ENCODE results near the gene TNS1.

TNS1 gene

DNA sequence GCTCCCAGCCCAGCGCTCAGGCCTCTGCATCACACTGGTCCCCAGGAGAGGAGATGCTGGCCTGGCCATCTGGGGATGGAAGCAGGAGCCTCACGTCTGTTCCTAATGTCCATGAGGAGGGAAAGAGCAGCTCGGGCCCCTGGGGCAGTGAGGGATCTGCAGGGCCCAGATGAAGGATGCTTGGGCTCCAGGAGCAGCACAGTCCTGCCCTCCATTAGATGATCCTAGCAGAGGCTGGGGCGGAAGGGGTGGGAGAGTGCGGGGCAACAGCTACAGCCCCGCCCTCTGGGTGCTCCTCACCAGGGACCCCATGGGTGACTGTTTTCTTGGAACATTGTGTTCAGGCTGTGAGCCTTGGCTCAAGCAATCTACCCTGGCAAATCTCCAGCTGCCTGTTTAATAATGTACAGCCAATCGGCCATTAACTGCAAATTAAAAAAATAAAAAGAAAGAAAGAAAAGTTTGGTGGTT is 49.7 kb downstream of the TNS1 start:
- intact Hi-C loops (cut with micrococcal nuclease): no loop called here
- no peak overlapping the region for H3K27ac Mint-ChIP-seq
- H3K4me1 Mint-ChIP-seq (ENCODE audit: low read depth): peaks cover 9% of the 10 kb centered on the region
- H3K9me3 Mint-ChIP-seq: no peaks in the 10 kb centered on the region
- no peak overlapping the region for H3K4me3 Mint-ChIP-seq
- peaks cover 18% of the 10 kb centered on the region for H3K27me3 Mint-ChIP-seq
- no peaks in the 10 kb centered on the region for H3K36me3 Mint-ChIP-seq (ENCODE audit: low read depth)

DNA sequence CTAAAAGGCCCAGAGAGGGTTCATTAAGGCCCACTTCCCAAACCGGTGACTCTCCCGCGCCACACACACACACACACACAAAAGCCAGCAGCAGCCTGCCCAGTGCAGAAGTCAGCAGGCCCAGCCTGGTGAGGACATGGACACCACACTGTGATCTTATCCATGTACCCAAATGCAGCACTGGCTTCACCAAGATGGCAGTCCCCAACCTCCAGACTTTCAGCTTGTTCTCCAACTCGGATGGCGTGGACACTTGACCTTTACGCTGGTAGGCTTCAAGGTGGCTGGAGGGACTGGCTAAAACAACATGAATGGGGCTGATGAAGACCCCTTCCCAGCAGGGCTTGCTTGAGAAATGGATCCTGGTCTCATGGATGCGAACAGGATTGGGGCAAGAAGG is 50.4 kb downstream of the TNS1 start:
- H3K4me3 Mint-ChIP-seq: no peak overlapping the region
- no peak overlapping the region for H3K27ac Mint-ChIP-seq
- intact Hi-C loops (cut with micrococcal nuclease): no loop called here
- H3K27me3 Mint-ChIP-seq: peaks cover 21% of the 10 kb centered on the region
- H3K4me1 Mint-ChIP-seq (ENCODE audit: low read depth): peaks cover 11% of the 10 kb centered on the region
- no peaks in the 10 kb centered on the region for H3K36me3 Mint-ChIP-seq (ENCODE audit: low read depth)
- no peaks in the 10 kb centered on the region for H3K9me3 Mint-ChIP-seq

DNA sequence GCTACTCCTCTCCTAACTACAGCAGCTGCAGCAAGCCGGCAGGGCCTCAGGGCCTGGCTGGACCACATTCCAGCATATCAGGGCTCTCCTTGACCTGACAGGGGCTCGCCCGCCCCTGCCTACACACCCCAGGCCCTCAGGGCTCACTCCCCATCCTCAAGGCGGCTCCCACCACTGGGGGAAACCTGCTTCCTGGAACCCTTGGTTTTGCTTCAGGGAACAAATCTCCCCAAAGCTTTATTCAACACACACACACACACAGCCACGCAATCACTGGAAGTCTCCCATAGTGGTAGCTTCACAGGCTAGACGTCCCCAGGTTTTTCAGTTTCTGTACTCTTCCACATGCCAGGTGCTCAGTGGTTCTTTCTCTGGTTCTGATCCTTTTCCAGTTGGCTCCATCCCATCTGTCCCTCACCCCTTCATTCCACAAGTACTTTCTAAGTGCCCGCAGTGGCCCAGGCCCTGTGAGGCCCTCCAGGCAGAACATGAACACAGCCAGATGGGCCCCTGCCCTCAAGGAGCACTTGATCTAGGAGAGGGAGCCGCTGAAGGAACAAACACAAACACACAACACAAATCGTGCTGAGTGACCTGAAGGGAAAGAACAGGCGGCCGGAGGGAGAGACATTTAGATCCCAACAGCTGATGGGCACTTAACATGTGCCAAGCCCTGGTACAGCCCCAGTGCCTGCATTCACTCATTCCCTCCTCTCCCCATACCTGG is 51.1 kb downstream of the TNS1 start:
- peaks cover 26% of the 10 kb centered on the region for H3K27me3 Mint-ChIP-seq
- no peaks in the 10 kb centered on the region for H3K9me3 Mint-ChIP-seq
- H3K36me3 Mint-ChIP-seq (ENCODE audit: low read depth): no peaks in the 10 kb centered on the region
- peaks cover 15% of the 10 kb centered on the region for H3K4me1 Mint-ChIP-seq (ENCODE audit: low read depth)
- no peak overlapping the region for H3K4me3 Mint-ChIP-seq
- H3K27ac Mint-ChIP-seq: no peak overlapping the region
- intact Hi-C loops (cut with micrococcal nuclease): no loop called here

DNA sequence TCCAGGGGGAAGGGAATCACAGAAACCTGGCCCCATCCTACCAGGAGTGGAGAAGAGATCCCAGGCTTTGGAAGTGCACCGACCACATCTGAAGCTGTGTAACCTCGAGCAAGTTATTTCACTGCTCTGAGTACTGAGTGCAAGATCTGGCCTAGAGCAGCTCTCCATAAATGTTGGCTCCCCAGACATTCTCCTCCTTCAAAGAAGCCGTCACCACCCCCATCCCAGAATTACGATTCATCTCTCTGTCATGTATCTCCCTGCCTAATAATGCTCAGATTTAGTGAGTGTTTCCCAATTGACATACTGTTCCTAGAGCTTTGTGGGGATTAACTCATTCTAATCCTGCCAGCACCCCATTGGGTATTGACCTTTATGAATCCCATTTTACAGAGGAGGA is 51.7 kb downstream of the TNS1 start:
- no peak overlapping the region for H3K27ac Mint-ChIP-seq
- H3K9me3 Mint-ChIP-seq: no peaks in the 10 kb centered on the region
- no peak overlapping the region for H3K4me3 Mint-ChIP-seq
- peaks cover 15% of the 10 kb centered on the region for H3K4me1 Mint-ChIP-seq (ENCODE audit: low read depth)
- intact Hi-C loops (cut with micrococcal nuclease): no loop called here
- H3K36me3 Mint-ChIP-seq (ENCODE audit: low read depth): no peaks in the 10 kb centered on the region
- H3K27me3 Mint-ChIP-seq: peaks cover 26% of the 10 kb centered on the region

DNA sequence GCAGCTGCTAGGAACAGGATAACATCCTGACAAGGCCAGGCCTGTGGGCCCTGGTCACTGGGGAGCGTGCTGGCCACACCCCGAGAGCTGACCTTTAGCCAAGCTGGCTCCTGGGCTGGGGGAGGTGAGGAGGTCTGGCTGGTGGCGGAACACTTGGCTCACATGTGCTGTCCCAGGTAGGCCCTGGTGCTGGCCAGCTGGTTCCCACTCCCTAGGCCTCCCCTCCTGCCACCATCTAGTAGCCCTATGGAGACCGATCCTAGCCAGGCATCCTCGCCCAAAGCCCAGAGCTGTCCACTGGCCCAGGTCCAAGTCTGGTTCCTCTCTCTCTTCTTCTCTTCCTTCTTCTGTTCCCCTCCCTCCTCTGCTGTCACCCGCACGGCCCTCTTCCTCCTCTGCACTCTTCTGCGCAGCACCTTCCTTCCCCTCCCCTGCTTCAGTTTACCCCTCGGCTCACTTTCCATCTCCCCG is 52.4 kb downstream of the TNS1 start:
- Mint-ChIP-seq H3K36me3 (ENCODE audit: low read depth) (no peaks in the 10 kb centered on the region), H3K27me3 (peaks cover 28% of the 10 kb centered on the region), H3K4me3 (no peak overlapping the region), H3K9me3 (no peaks in the 10 kb centered on the region), H3K4me1 (ENCODE audit: low read depth) (peaks cover 15% of the 10 kb centered on the region), H3K27ac (no peak overlapping the region)
- intact Hi-C loops (cut with micrococcal nuclease): no loop called here

DNA sequence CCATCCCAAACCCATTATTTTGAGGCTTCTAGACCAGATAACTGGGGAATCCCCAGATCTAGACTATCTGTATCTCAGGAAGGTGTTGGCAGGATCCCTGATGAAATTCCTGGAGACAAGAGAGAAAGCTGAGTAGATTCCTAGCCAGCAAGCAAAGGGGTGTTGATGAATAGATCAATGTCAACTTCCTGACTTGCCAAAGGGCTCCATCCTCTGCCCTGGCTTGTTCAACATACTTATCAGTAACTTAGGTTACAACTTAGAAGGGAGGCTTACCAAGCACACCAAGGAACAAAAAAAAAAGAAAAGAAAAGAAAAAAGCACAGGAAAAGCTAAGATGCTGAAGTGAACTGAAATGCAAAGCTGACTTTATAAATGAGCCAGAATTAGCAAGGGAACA is 53.3 kb downstream of the TNS1 start:
- no peak overlapping the region for H3K27ac Mint-ChIP-seq
- intact Hi-C loops (cut with micrococcal nuclease): no loop called here
- H3K4me1 Mint-ChIP-seq (ENCODE audit: low read depth): peaks cover 15% of the 10 kb centered on the region
- H3K27me3 Mint-ChIP-seq: peaks cover 33% of the 10 kb centered on the region
- H3K9me3 Mint-ChIP-seq: no peaks in the 10 kb centered on the region
- H3K36me3 Mint-ChIP-seq (ENCODE audit: low read depth): no peaks in the 10 kb centered on the region
- H3K4me3 Mint-ChIP-seq: no peak overlapping the region

DNA sequence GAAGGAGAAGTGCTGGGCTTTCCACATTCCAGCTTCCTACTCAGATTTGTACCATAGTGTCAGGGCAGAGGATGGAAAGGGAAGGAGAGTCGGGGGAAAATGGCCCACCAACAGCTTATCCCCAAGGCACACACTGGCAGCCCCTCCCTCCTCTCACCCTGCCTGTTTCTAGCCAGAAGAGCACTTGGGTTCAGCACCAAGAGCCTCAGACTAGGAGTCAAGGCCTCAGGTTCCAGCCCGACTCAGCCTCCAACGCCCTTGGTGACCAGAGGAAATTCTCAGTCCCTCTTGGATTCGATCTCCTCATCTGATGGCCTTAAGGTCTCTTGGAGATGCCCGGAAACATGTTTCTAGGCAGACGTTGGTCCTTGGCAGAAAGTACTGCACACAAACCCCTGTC is 53.9 kb downstream of the TNS1 start:
- intact Hi-C loops (cut with micrococcal nuclease): no loop called here
- no peak overlapping the region for H3K4me3 Mint-ChIP-seq
- H3K27ac Mint-ChIP-seq: no peak overlapping the region
- peaks cover 19% of the 10 kb centered on the region for H3K4me1 Mint-ChIP-seq (ENCODE audit: low read depth)
- no peaks in the 10 kb centered on the region for H3K36me3 Mint-ChIP-seq (ENCODE audit: low read depth)
- H3K27me3 Mint-ChIP-seq: peaks cover 33% of the 10 kb centered on the region
- H3K9me3 Mint-ChIP-seq: no peaks in the 10 kb centered on the region

DNA sequence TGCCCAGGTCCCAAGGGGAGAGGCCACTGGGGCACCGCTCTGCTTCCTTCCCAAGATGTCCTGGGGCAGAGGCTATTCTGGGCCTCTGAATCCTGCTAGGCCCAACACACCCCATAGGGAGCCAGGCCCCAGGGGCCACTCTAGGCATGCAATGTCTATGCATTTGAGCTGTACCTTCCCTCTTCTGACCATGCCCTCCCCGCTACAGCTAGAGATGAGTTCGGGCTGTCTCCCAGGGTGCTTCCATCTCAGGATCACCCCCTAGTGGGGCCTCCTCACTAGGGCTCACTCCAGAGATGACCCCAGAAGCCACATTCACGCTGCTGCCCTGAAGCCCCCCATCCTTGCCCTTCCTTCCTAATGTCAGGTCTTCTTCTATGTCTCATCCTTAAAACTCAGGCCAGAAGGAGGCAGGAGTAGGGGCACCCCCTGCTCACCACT is 54.4 kb downstream of the TNS1 start:
- Mint-ChIP-seq H3K27ac (no peak overlapping the region), H3K27me3 (peaks cover 33% of the 10 kb centered on the region), H3K4me3 (no peak overlapping the region), H3K9me3 (no peaks in the 10 kb centered on the region), H3K4me1 (ENCODE audit: low read depth) (peaks cover 24% of the 10 kb centered on the region), H3K36me3 (ENCODE audit: low read depth) (no peaks in the 10 kb centered on the region)
- intact Hi-C loops (cut with micrococcal nuclease): no loop called here

DNA sequence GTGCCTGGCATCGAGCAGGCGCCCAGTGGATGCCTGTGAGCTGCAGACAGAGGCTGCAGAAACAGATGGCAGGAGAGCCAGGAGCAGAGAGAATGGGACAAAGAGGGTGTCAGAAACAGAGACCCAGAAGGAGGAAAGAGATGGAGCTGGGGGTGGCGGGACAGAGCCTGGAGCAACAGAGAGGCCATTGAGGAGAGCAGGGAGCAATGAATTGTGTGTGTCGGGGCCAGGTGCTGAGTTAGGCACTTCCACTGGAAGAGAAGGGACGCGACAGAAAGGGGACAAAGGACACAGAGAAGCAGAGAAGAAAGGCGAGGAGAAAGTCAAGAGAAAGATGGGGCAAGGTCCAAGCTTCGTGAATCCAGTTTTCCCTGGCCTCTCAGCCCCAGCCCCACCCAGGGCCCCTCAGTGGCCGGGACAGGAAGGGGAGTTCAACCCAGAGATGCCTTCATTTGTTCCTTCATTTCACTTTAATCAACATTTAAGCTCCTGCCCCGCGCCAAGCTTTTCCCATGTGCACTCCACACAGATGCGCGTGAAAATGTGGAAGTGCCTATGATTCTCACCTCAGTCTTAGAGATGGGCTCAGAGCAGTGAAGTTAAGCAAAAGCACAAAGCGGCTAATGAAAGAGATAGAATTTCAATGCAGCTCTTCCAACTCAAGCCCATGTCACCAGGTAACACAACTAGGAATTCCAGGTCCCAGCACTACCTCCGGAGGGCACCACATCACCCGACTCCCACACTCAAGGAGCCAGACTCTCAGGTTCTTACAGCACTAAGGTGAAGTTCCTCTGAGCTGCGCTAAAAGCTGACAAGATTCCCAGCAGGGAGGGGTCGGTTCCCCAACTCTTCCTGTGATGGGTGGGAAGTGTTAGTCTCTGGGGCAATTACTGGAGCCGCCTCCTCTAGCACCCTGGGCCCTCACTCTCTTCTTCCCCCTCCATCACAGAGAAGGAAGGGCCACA is 55.1 kb downstream of the TNS1 start:
- Mint-ChIP-seq H3K27me3 (peaks cover 33% of the 10 kb centered on the region), H3K4me3 (no peak overlapping the region), H3K27ac (peak overlapping the region; percentile 2), H3K9me3 (no peaks in the 10 kb centered on the region), H3K4me1 (ENCODE audit: low read depth) (peaks cover 31% of the 10 kb centered on the region), H3K36me3 (ENCODE audit: low read depth) (no peaks in the 10 kb centered on the region)
- intact Hi-C loops (cut with micrococcal nuclease): no loop called here

DNA sequence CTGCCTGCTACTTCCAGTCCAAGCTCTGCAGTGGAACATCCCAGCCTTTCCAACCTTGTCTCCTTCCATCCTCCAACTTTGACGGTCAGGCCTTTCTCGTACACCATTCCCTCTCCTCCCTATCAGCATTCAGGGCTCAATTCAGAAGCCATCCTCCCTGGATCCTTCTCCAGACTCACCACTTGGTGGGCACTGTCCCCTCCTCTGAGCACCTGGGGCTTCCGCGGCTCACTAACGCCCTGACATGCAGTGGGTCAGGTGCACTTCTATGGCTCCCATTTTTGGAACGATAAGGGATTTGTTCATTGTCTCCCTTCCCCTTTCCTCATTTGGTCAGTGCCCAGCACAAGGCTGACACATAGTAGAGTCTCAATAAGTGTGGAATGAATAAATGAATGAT is 56.7 kb downstream of the TNS1 start:
- peaks cover under 1% of the 10 kb centered on the region for H3K36me3 Mint-ChIP-seq (ENCODE audit: low read depth)

DNA sequence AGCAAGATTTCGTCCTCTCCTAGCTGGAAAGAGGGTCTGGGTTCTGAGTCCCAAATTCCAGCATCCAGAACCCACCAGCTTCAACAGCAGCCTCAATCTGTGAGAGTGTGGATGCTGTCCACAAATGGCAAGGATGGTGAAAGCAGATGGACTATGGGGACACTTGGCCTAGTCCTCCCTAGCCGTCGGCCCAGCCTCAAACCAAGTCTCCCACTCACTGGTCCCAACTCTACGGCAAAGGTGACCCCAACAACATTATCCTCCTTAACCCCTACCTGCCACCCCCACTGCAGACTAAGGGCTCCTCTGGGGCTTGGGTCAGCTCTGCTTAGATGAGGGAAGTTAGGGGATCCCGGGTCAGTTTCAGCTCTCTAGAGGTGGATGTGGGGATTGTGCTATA is 57.3 kb downstream of the TNS1 start:
- Mint-ChIP-seq H3K36me3 (ENCODE audit: low read depth) (peaks cover 6% of the 10 kb centered on the region), H3K4me3 (no peak overlapping the region), H3K9me3 (no peaks in the 10 kb centered on the region), H3K4me1 (ENCODE audit: low read depth) (peaks cover 47% of the 10 kb centered on the region), H3K27me3 (peaks cover 38% of the 10 kb centered on the region), H3K27ac (no peak overlapping the region)
- intact Hi-C loops (cut with micrococcal nuclease): no loop called here

More for the DNA sequence above, 56.7 kb downstream of the TNS1 start:
- Mint-ChIP-seq H3K4me3 (no peak overlapping the region), H3K27ac (no peak overlapping the region), H3K27me3 (peaks cover 39% of the 10 kb centered on the region), H3K9me3 (no peaks in the 10 kb centered on the region), H3K4me1 (ENCODE audit: low read depth) (peaks cover 47% of the 10 kb centered on the region)
- intact Hi-C loops (cut with micrococcal nuclease): no loop called here

DNA sequence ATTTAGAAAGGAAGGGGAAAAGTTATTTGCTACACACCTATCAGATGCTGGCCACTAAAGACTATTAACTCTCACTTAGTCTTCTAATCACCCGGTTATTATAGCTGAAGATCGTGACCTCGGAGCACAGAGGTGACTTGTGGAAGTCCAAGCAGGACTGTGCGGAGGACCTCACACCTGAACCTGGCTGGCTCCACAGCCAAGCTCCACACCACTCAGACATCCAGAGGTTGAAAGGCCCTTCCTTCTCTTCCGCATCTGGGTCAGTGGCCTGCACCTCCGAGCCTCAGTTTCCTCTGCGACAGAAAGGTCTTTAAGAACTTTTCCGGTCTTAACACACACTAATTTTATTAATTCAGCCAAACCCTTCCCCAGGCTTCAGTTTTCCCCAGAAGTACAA is 57.9 kb downstream of the TNS1 start:
- no peaks in the 10 kb centered on the region for H3K9me3 Mint-ChIP-seq
- intact Hi-C loops (cut with micrococcal nuclease): loop anchor here (5.0 kb wide), 1 partner anchor 43 kb away; no protein-coding TSS in a partner anchor
- peaks cover 49% of the 10 kb centered on the region for H3K4me1 Mint-ChIP-seq (ENCODE audit: low read depth)
- no peak overlapping the region for H3K27ac Mint-ChIP-seq
- H3K27me3 Mint-ChIP-seq: peaks cover 42% of the 10 kb centered on the region
- peaks cover 10% of the 10 kb centered on the region for H3K36me3 Mint-ChIP-seq (ENCODE audit: low read depth)
- H3K4me3 Mint-ChIP-seq: no peak overlapping the region

DNA sequence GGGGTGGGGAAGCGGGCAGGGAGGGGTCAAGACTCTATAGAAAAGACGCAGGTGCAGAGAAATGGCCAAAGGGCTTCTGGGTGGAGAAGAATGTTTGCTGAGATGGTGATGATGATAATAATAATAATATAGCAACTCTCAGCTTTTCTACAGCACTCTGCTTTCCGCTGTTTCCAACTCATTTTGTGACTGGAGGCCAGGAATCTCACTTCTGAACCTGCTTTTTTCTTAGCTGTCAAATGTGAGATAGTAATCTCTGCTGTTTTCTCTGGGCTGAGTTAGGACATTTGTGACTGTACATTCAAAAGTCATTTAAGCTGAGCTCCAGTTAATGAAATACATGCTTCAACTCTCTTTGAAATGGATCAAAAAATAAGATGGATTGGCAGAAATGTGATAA is 58.4 kb downstream of the TNS1 start:
- H3K27me3 Mint-ChIP-seq: peaks cover 43% of the 10 kb centered on the region
- H3K27ac Mint-ChIP-seq: no peak overlapping the region
- no peaks in the 10 kb centered on the region for H3K9me3 Mint-ChIP-seq
- H3K36me3 Mint-ChIP-seq (ENCODE audit: low read depth): peaks cover 10% of the 10 kb centered on the region
- intact Hi-C loops (cut with micrococcal nuclease): loop anchor here (5.0 kb wide), 1 partner anchor 42 kb away; no protein-coding TSS in a partner anchor
- H3K4me1 Mint-ChIP-seq (ENCODE audit: low read depth): peaks cover 53% of the 10 kb centered on the region
- H3K4me3 Mint-ChIP-seq: no peak overlapping the region

All from dendritic cell treated with granulocyte-macrophage colony-stimulating factor and Interleukin-4, amounts not matched to agents 40 ng/mL and 50 ng/mL, for 4 days (primary cell).